GM18526 (cell line): ENCODE results near the gene TIE1.

Experiments
- POLR2A ChIP-seq: IDR thresholded peaks from 3 replicates; pipeline ENCODE4 v1.6.1; 2011; ENCODE audit not compliant: insufficient read length; ENCODE audit errors: extremely low read depth

The TIE1 gene

DNA sequence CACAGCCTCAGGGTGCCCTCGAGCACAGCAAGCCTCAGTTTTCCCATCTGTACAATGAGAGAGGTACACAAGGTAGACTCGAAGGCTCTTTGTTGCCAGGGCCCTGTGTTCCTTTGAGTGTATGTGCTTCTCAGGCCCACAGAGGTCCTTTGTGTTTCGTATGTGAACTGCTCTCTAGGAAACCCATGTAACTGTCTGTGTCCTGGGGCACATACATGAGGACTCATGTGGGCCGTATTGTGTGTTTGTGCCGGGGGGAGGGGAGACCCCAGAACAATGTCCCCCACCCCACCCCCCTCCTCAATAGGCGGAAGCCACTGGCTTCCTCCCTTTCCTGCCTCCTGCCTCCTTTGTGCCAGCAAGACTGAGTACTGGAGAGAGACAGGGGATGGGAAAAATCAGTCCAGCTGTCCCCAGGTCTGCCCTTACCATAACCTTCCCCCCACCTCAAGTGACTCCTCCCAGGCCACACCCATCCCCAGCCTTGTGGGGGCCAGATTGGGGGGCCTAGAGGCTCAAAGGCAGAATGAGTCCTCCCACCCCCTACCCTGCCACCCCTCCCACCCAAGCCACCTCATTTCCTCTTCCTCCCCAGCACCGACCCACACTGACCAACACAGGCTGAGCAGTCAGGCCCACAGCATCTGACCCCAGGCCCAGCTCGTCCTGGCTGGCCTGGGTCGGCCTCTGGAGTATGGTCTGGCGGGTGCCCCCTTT is at the start of gene TIE1:
TIE1 (plus strand) TSS at position 605 of the 717 bp plus-strand sequence; CDS start at position 695, 90 bp downstream.
- TF ChIP-seq POLR2A: no peak

DNA sequence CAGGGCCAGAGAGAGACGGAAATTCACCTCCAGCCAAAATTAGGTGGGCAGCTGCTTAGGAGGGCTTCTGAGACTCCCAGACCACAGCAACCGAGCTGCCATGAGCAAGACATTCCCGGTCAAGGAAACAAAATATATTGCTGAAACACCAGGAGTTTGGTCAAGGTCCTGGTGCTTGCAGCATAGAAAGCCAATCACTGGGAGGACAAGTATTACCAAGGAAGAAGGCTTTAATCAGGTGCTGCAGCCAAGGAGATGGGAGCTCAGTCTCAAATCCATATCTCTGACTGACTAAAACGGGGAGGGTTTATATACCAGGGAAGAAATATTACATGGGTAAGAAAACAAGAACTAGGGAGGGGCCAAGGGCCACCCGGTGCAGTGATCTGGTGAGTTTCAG is 49.8 kb upstream of the TIE1 start:
- TF ChIP-seq POLR2A: no peak

DNA sequence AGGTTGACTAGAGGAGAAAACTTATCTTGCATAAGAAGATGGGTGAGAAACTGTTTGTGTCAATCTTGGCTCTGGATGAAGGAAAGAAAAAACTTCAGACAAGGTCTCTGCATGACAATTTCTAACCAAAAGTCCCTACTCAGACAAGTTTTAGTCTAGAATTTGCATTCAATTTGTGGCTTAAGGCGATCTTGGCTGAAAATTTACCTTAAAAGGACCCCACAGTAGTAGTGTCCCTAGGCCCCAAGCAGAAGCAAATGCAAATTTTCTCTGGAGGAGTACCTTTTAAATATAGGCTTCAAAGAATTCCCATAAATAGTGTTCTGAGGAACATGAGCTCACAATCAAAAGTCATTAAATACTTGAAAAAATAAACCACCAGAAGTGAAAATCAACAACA is 48.6 kb upstream of the TIE1 start:
- no peak for TF ChIP-seq POLR2A

DNA sequence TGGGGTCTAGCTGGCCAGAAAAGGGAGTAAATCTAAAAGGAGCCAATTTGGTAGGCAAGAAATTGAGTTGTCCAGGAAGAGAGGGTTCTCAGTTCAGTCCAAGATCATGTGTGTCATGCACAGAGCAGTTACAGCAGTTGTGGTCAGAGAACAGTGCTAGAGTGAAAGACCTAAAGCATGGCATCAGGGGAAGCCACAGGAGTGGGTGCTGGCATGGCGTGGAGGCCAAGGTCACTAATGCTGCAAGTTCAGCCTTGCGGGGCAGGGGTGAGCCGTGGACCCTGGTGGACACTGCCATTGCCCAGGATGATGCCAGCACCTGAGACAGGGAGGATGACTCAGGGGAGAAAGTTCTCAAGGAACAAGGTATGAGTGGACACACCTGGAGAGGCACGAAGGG is 47.6 kb upstream of the TIE1 start:
- TF ChIP-seq POLR2A: no peak

DNA sequence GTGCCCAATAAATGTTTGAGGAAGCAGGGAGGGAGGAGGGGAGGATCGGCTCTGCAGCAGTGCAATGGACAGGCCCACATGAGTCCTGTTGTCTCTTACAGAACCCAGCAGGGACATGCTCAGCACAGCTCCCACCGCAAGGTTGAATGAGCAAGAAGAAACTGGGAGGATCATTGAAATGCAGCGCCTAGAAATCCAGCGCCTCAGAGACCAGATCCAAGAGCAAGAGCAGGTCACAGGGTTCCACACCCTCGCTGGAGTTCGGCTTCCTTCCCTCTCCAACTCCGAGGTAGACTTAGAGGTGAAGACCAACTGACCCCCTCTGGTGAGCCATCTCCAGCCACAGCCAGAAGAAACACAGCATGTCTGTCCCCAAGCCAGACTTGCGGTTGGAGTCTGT is 46.9 kb upstream of the TIE1 start:
- TF ChIP-seq POLR2A: no peak

DNA sequence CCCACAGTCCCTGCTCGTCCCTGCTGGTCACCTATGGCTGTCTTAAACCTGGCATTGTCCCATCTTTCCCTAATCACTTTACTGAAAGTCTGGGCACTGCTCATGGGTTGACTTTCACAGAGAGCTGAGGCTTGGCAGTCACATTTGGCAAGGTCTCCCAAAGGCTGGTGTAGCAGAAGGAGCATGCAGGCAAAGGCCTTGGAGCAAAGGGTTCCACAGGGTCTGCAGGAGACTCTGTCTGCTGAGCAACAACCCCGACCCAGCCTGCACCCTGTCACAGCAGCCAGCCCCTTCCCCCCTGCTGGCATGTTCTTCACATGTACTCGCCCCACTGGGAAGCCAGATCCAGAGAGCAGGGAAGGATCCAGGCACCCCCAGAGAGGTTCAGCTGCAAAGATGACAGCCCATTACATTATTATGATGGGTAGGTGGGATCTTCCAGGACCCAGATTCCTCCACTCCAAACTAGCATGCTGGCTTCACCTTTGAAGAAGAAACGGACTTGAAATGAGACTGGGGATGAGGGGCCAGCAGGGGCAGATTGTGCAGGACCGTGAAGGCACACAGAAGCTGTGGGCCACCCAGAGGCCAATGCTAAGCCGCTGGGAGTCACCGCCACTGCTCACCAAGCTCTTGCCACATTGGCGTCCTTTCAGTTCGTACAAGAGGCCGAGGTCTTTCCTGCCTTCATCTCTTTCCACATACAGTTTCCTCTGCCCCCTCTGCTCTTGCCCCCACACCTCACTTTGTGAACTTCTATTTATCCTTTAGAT is 45.2 kb upstream of the TIE1 start:
- TF ChIP-seq POLR2A: no peak

DNA sequence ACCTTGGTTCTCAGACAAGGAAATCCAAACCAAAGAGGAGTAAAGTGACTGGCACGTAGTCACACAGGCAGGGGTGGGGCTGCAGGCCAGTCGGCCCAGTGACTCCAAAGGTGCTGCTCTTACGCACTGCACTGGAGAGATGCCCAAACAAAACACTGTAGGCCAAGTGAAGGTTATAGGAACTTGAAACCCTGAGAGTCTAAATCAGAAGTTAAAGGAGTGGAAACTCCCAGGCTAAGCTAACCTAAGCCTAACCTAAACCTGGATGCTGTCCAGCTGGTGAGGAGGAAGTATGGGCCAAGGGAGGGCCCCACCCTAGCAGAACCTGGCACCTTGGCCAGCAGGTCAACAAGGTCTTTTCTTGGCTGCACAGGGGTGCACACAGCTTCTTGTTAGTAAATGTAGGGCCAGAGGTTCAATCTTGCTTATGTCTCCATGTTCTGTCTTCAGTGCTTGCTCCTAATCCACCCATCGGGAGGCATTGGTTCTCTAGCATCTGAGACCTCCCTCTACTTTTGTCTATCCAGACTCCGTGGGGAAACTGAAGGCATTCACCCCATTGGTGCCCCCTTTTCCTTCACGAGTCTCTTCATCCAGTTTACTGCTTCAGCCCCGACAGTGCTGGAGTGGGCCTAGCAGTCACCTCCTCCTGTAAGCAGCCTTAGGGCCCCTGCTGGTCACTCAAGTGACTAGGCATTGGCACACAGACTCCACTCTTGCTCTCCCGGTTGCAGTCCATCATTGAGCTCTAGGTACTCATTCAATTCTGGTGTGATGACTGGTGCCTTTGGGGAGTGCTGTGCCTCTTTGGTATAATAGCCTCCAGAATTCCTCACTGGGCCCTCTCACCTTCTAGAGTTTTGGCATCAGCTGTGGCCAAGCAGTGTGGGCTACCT is 43.9 kb upstream of the TIE1 start:
- no peak for TF ChIP-seq POLR2A

DNA sequence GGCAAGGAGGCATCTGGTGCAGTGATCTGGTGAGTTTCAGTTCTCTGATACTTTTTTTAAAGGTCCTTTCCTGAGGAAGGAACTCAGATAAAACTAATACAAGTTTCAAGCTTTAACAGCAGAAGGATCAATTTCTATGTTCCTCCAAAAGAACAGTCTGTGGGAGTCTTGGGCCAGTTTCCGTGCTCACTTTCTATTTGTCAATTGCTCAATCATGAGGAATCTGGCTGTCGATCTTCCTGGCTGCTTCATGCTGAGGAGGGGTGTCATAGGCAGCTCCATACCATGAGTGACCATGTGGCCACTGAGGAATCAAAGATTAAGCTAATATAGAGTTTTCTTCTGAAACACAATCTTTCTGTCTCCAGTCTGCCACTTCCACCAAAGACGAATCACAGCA is 42.4 kb upstream of the TIE1 start:
- no peak for TF ChIP-seq POLR2A

DNA sequence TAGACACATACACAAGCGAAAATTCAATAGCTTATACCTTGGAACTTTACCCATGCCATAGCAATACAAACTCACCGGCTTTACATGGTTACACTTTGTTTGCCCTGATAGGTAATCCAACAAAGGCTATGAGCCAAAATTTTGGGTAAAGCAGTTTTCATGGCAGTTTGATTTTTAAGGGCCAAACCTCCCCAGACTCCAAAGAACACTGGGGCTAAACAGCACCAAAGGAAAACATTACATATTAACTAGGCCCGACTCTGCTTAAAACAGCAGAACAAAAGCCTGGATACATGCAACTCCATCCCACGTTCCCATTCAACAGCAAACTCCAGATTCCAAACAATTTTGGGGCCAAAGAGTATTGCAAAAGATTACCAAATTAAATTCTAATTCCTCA is 35.4 kb upstream of the TIE1 start:
- TF ChIP-seq POLR2A: no peak

DNA sequence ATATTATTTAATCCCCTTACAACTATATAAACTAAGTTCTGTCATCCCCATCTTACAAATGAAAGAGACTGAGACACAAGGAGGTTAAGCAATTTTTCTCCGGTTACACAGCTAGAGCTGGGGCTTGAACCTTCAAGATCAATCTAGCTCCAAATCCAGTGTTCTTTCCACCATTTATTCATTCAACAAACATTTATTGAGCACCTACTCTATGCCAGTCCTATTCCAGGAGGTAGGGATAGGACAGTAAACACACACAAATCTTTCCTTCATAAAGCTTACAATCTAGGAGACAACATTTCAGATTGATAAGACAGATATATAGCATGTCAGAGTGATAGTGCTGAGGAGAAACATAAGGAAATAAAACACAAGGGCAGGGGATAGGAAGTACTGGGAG is 33.9 kb upstream of the TIE1 start:
- TF ChIP-seq POLR2A: no peak

DNA sequence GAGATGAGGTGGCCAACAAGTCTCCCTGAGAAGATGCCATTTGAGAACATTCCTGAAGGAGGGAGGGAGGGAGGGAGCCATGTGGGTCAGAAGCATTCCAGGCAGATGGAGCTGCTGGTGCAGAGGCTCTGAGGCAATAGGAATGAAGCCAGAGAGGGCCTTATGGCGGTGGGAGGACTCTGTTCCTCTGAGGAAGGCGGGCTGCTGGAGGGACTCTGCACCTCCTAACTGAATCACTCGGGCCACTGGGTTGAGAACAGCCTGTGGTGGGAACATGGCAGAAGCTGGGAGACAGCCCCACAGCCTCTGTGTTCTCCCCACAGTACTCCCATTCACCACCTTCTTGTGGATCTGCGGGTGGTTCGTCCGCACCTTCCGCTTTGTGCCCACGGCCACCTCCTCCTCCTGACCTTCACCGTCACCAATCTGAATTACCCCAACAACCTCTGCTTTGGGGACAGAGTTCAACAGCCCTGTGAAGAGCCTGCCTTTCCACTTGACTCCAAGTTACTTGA is 33.4 kb upstream of the TIE1 start:
- TF ChIP-seq POLR2A: no peak

DNA sequence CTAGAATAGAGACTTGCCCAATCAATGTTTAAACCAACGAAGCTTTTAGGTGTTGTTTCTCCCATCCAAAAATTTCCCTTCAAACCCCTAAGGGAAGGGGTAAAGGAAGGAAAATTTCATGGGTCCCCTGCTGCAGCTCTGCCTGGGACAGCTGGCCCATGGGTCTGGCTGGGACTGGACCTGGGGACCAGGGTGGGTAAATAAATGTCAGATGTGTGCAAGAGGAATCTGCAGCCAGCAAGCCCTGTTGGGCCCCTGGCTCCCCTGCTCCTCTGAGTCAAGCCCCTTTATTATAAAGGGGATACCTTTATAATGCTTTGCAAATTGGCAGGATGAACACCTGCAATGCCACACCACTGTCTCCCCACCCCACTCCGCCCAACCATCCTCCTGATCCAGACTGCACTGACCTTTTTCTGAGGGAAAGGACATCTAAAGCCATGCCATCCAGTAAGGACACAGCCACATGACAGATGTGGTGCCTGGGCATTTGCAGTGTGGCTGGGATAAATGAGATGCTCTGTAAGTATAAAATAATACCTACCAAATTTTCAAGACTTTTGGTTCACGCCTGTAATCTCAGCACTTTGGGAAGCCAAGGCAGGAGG is 32.9 kb upstream of the TIE1 start:
- TF ChIP-seq POLR2A: no peak

DNA sequence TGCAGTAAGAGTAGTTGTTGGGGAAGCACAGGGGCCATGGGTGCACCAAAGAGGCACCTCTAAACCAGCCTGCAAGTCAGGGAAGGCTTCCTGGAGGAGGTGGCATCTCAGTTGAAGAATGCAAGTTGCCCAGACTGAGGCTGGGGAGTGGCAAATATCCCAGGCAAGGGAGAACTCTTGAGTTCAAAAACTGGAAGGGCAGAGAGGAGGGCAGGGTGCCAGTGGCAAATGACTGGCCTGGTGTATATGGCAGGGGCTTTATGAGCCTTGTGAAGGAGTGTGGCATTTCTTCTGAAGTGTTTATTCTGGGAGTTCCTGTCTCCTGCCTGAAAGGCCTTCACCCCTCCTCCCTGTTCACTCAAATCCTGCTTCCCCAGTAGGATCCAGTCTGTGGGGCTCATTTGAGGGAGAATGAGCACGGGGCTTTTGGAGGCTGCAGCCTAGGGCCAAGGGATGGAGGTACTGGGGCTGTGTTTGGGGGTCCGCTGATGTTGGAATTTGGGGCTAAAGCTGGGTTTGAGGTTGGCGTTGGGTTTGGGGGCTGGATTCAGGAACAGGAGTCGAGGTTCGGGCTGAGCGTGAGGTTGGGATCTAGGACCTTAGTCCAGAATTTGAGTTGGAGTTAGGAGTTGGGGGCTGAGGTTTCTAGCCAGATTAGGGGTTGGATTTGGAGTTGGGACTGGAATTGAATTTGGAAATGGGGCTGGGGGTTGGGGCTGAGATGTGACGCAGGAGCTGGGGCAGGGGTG is 31.0 kb upstream of the TIE1 start, which contains the start of gene TMEM125:
TMEM125 (plus strand) TSS at position 357 of the 749 bp plus-strand sequence. CDS start 2,740 bp downstream, outside the sequence.
- no peak for TF ChIP-seq POLR2A

DNA sequence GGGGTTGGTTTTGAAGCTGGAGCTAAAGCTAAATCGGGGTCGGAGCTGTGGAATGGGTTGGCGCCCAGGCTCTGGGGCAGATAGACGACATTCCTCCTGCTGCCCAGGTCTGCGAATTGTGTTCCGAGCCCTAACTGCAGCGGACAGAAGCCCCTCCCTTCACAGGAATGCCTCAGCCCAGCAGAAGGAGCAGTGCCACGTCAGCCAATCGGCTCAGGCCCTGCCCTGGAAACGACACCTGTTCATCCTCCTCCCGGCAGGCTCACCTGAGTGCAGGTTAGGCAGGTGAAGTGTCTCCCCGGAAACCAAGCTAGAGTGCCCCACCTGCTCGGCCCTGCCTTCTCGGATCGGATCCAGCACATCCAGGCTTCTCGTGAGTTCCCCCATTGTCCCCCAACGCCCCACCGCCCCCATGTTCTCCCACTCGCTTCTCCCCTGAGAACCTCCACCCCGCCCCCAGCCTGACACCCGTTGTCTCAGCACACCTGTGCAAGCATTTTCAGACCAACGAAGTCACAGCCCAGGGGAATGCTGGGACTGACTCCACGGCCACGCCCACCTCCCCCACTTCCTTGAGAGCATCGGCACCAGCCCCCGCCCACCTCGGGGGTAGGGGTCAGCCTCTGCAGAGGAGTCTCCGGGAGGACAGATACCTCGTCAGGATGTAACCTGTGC is 30.2 kb upstream of the TIE1 start:
- no peak for TF ChIP-seq POLR2A
